Mucosa of rectum (tissue), 2 donors: Measurements from ENCODE around the gene ANKLE1.

Experiments used
- H3K27ac ChIP-seq, 2 donors: one replicate each; pipeline ENCODE4 v1.7.0; 2013; ENCODE audit warnings: inconsistent platforms in 2 of 2, low read depth in 2 of 2, low read length in 2 of 2
- H3K27me3 ChIP-seq, 2 donors: one replicate each; pipeline ENCODE4 v1.7.0; 2013; ENCODE audit warnings: low read length in 2 of 2; ENCODE audit not compliant: control insufficient read depth in 2 of 2, insufficient read depth in 2 of 2
- H3K36me3 ChIP-seq, 2 donors: one replicate each; pipeline ENCODE4 v1.7.0; 2013; ENCODE audit warnings: low read length in 2 of 2; ENCODE audit not compliant: control insufficient read depth in 2 of 2, insufficient read depth in 2 of 2
- H3K4me1 ChIP-seq, 2 donors: one replicate each; pipeline ENCODE4 v1.7.0; 2013; ENCODE audit warnings: low read length in 2 of 2, mild to moderate bottlenecking in 1 of 2; ENCODE audit not compliant: control insufficient read depth in 2 of 2, insufficient read depth in 2 of 2
- H3K4me3 ChIP-seq, 2 donors: one replicate each; pipeline ENCODE4 v1.7.0; 2013; ENCODE audit warnings: low read length in 2 of 2
- H3K9ac ChIP-seq, 2 donors: one replicate each; pipeline ENCODE4 v1.7.0; 2013; ENCODE audit warnings: low read length in 2 of 2, low read depth in 1 of 2, mild to moderate bottlenecking in 1 of 2
- H3K9me3 ChIP-seq, 2 donors: one replicate each; pipeline ENCODE4 v1.7.0; 2013; ENCODE audit warnings: low read length in 2 of 2; ENCODE audit not compliant: control insufficient read depth in 2 of 2
- donor health status: healthy.
- donor health status: Normal muscosa, but diverticular disease.

ANKLE1 gene

DNA sequence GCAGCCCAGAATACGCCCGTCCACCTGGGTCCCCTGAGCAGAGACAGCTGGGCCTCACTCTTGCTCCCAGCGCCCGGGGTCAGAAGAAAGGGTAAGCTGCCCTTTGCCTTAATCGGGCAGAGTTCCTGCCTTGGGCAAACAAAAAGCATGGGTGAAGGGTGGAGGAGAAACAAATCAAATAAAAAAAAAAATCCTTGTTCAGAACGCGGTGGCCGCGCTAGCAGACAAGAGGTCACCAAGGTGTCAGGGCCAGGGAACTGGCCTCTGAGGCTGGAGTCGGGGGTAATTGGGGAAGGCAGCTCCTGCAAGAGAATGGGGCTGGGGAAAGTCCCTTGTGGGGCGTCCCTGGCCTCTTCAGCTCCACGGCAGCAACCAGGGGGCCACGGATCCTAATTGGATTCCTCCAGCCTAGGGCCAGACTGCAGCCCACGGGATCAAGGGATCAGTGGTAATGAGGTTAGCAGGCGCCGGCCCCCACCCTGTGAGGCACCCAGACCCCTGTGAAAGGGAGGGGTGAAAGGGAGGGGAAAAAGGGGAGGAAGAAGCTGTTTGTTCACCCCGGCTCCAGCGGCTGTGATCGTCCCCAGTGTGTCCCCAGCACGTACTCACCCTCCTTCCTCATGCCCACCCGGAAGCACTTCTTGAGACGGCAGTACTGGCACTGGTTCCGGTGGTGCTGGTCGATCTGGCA, 41.5 kb upstream of the ANKLE1 start:
- no peaks in the 10 kb centered on the region for H3K27me3 ChIP-seq
- H3K4me1 ChIP-seq = peaks cover 42 to 53% of the 10 kb centered on the region in 2 donors
- no peaks in the 10 kb centered on the region for H3K9me3 ChIP-seq
- H3K9ac ChIP-seq = peak overlapping the region; percentile 24 to 62
- H3K36me3 ChIP-seq = peaks cover 16 to 18% of the 10 kb centered on the region in 2 donors
- H3K4me3 ChIP-seq = peak overlapping the region; percentile 13 to 39
- peak overlapping the region; percentile 76 to 82 for H3K27ac ChIP-seq

DNA sequence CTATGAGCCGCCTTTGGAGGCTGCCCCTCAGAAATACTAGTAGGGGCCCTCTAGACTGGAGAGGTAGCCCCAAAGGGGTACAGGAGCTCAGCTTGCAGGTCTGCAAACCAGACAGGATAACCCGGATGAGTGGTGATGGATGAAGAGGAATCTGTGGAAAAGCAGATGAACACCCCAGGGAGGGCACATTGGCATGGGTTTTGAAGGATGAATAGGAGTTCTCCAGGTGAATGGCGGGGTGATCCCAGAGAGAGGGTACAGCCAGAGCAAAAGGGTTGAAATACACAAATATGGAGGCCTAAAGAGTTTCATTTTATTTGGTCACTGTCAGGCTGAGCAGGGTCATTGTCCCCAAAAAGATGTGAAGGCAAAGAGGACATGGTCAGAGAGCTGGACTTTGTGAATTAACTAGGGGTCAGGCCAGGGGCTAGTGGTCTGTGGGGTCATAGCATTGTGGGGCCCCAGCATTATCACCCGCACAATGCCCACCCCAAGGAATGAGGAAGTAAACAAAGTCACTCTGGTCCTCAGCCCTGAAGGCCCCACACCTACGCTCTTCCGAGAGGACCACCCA, 40.8 kb upstream of the ANKLE1 start:
- H3K4me1 ChIP-seq = peaks cover 39 to 47% of the 10 kb centered on the region in 2 donors
- peak overlapping the region; percentile 13 to 39 for H3K4me3 ChIP-seq

DNA sequence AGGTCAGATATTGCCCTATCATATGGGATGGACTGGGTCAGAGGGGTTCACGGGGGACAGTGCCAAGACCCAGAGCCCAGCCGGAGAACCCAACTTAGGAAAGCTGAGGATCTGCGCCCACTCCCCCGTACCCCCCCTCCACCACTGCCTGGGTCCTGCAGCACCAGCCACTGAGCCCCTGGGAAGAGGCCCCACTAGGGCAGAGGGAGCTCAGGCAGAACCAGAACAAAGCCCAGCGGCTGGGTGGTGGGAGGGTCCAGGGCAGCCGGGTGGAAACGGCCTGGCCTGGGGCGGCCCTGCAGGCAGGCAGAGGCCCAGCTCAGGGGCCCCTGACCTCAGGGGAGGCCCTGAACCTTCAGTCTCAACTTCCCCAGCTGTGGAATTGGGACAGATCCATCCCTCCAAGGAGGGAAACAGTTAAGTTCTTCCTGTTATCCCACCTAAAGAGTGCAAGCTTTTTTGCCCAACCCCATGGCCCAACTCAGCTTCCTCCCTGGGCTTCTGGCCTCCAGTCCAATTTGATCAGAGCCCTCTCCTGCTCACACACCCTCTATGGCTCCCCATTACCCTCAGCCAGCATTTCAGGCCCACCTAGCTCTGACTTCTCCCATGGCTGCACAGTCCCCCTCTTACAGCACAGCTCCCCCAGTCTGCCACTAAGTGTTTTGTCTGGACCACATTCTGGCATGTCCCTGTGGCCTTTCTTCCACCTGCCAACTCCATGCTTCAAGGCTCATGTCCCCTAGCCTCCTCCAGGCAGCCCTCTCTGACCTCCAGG, 39.1 kb upstream of the ANKLE1 start:
- Histone ChIP-seq H3K27ac (peak overlapping the region; percentile 88 to 90), H3K4me1 (peaks cover 43 to 48% of the 10 kb centered on the region in 2 donors), H3K36me3 (peaks cover 15 to 16% of the 10 kb centered on the region in 2 donors), H3K4me3 (peak overlapping the region; percentile 32 to 81), H3K9me3 (no peaks in the 10 kb centered on the region), H3K9ac (peak overlapping the region; percentile 38 to 70), H3K27me3 (no peaks in the 10 kb centered on the region)

More for the DNA sequence above, 40.8 kb upstream of the ANKLE1 start:
- Histone ChIP-seq H3K9me3 (no peaks in the 10 kb centered on the region), H3K9ac (peak overlapping the region; percentile 24 to 62), H3K27me3 (no peaks in the 10 kb centered on the region), H3K27ac (peak overlapping the region; percentile 76 to 82), H3K36me3 (peaks cover 16 to 18% of the 10 kb centered on the region in 2 donors)

DNA sequence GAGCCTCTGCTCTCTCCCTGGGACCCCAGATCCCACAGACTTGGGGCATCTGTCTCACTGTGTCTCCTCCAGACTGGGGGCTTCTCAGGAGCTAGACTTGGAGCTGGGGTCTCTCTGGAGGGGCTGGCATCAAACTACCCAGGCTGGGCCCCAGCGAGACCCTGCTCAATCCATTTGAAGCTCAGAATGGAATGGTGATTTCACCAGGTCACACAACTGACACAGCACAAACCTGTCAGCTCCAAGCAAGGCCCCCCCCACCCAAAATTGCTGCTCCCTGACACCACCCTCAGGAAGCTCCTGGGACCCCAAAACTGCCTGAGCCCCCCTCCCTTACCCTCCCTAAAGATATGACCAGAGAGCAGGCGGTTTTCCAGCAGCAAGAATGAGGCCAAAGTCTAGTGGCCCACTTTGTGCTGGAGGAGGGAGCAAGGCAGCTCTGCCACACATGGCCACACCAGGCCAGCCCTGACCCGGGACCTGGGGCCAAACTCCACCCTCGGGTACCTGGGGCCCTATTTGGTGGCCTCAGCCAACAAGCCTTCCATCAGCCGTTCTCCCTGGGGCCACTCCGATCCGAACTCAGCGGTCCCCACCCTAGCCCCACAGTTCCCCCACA, 38.4 kb upstream of the ANKLE1 start:
- Histone ChIP-seq H3K9me3 (no peaks in the 10 kb centered on the region), H3K4me1 (peaks cover 48 to 51% of the 10 kb centered on the region in 2 donors), H3K36me3 (peaks cover 9% of the 10 kb centered on the region in 2 donors), H3K4me3 (peak overlapping the region; percentile 81 to 86), H3K9ac (peak overlapping the region; percentile 70 to 92), H3K27me3 (no peaks in the 10 kb centered on the region), H3K27ac (peak overlapping the region; percentile 88 to 90)

DNA sequence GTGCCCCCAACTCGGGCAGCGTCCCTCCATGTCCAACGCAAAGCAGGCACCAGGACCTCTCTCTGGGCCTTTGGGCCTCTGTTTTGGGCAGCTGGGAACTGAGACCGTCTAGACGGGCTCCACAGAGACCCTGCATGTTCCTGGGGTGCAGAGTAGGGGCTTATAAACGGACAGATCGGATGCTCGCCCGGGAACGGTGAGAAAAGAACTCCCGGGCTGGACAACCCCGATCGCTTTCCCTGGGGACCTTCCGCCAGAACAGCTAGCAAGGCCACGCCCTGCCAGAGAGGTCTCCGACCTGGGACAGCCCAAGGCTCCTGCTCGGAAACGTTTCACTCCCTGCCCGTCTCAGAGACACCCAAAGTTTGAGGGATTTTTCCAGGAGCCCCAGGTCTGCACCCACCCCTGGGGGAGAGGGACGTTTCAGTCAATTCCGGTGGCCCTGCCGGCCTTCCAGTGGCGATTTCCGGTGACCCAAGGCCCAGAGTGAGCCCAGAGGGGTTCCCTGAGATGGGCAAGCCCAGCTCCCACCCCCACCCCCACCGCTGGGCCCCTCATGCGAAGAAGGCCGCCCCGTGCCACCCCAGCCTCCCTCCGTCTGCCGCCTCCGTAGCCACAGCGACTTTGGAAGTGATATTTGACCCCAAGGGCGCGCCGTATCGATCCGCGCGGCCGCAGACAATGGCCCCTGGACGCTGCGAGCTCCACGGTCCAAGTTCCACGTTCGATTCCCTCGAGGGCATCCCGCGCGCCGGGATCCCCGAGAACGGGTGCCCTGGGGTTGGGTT, 37.7 kb upstream of the ANKLE1 start:
- Histone ChIP-seq H3K4me3 (peak overlapping the region; percentile 81 to 86), H3K27me3 (no peaks in the 10 kb centered on the region), H3K36me3 (peaks cover 5 to 7% of the 10 kb centered on the region in 2 donors), H3K4me1 (peaks cover 54 to 58% of the 10 kb centered on the region in 2 donors), H3K27ac (peak overlapping the region; percentile 88 to 90), H3K9me3 (no peaks in the 10 kb centered on the region), H3K9ac (peak overlapping the region; percentile 81 to 92)

DNA sequence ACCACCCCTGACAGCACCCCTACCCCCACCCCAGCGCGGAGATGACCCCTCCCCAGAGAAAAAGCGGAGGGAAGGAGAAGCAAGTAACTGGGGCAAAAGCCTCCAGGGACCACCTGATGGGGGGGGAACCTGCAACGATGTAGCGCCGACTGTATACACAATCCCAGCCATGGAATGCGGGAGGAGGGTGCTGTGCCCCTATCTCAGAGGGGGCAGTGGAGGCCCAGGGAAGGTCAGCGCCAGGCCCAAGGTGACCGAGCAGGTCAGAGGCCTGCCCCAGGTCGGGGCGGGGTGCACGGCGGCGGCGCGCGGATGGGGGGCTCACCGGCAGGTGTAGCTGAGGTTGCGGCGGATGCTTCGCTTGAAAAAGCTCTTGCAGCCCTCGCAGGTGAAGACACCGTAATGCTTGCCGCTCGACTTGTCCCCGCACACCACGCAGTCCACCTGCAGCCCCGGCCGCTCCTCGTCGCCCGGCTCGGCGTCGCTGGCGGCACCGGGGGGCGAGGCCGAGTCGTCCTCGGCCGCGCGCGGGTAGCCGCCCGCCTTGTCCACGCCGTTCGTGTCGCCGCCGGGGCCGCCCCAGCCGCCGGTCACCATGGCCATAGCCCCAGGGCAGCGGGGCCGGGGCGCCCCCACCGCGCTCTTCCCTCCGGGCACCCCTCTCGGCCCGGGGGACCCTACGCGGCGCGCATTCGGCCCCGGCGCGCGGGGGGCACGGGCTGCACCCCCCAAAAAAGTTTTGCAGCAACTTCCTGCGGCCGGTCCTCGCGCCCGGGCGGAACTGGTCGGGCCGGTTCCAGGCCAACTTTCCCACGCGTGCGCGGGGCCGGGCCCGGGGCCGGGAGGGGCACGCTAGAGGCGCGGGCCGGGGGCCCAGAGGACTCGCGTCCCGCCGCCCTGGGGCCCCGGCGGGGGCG, 36.8 kb upstream of the ANKLE1 start:
- peaks cover 5 to 7% of the 10 kb centered on the region in 2 donors for H3K36me3 ChIP-seq
- no peaks in the 10 kb centered on the region for H3K9me3 ChIP-seq
- H3K27me3 ChIP-seq = no peaks in the 10 kb centered on the region
- peaks cover 51 to 59% of the 10 kb centered on the region in 2 donors for H3K4me1 ChIP-seq
- H3K27ac ChIP-seq = peak overlapping the region; percentile 88 to 90
- H3K9ac ChIP-seq = peak overlapping the region; percentile 81 to 92
- H3K4me3 ChIP-seq = peak overlapping the region; percentile 81 to 86

DNA sequence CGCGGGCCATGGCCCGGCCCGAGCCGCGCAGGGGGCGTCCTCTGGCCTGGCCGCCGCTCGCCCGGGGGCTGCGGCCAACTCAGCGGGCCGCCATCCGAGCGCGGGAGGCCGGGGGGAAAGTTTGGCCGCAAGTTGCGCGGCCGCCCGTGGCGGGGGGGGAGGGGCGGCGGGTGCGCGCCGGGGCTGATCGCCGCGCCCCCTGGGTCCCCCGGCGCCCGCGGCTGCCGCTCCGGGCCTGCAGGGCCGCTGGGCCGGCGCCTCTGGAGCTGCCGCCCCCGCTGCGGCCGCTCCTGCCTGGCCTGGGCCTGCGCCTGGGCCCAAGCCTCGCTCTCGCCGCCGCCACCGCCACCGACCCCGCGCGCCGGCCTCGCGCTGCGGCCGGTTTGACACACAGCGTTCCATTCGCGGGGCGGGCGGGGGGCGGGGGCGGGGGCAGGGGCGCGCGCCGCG, 36.1 kb upstream of the ANKLE1 start, which contains the start of gene NR2F6:
NR2F6 (minus strand) TSS at position 385 of the 450 bp plus-strand sequence. CDS start 699 bp downstream, outside the sequence.
- H3K9ac ChIP-seq = peak within 1 kb of the TSS; percentile 81 to 92
- H3K27me3 ChIP-seq = no peaks in the 10 kb centered on the region
- peak within 1 kb of the TSS; percentile 94 to 95 for H3K27ac ChIP-seq
- peaks cover 0 to 2% of the 10 kb centered on the region in 2 donors for H3K36me3 ChIP-seq
- peak within 1 kb of the TSS; percentile 81 to 86 for H3K4me3 ChIP-seq
- peaks cover 49 to 52% of the 10 kb centered on the region in 2 donors for H3K4me1 ChIP-seq
- H3K9me3 ChIP-seq = no peaks in the 10 kb centered on the region

DNA sequence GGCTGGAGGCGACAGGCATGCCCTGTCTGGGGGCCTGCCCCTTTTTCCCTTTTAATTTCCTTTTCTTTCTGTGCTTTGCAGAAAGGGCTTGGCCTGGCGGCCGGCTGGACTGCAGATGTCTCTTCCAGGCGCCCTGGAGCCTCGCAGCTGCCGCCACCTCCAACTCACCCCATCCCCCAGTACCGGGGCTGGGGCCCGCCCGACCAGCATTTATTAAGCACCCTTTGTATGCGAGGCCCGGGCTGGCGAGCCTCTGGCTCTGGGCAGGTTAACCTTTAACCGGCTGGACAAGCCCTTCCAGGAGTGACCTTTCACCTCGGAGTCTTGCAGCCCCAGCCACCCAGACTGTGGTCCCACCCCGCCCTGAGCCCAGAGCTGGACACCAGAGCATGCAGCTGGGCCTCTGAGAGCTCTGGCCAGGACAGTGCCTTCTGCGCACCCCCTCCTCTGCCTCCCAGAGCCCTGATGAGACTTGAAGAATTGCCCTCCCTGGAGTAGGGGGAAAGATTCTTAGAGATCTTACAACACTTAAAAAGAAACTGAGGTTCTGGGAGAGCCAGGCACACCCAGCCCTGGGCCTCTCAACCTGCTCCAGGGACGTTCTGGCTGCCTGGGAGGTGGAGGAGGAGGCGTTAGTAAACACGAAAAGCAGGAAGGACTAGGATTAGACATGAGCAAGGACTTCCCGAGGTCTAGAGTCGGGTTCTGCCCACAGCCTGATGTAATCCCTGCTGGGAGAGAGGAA, 34.8 kb upstream of the ANKLE1 start:
- Histone ChIP-seq H3K36me3 (no peaks in the 10 kb centered on the region), H3K9ac (peak overlapping the region; percentile 47 to 77), H3K4me1 (peaks cover 40 to 42% of the 10 kb centered on the region in 2 donors), H3K27ac (peak overlapping the region; percentile 94 to 95), H3K27me3 (no peaks in the 10 kb centered on the region), H3K4me3 (peak overlapping the region; percentile 67 to 72), H3K9me3 (no peaks in the 10 kb centered on the region)
